GM18861 (cell line): ENCODE measurements around the gene COQ7.

Source experiments
- ATAC-seq: cut with Tn5 transposase; IDR thresholded peaks from one replicate; pipeline ENCODE4 v1.9.1; 2021; ENCODE audit not compliant: unreplicated experiment

The COQ7 gene

DNA sequence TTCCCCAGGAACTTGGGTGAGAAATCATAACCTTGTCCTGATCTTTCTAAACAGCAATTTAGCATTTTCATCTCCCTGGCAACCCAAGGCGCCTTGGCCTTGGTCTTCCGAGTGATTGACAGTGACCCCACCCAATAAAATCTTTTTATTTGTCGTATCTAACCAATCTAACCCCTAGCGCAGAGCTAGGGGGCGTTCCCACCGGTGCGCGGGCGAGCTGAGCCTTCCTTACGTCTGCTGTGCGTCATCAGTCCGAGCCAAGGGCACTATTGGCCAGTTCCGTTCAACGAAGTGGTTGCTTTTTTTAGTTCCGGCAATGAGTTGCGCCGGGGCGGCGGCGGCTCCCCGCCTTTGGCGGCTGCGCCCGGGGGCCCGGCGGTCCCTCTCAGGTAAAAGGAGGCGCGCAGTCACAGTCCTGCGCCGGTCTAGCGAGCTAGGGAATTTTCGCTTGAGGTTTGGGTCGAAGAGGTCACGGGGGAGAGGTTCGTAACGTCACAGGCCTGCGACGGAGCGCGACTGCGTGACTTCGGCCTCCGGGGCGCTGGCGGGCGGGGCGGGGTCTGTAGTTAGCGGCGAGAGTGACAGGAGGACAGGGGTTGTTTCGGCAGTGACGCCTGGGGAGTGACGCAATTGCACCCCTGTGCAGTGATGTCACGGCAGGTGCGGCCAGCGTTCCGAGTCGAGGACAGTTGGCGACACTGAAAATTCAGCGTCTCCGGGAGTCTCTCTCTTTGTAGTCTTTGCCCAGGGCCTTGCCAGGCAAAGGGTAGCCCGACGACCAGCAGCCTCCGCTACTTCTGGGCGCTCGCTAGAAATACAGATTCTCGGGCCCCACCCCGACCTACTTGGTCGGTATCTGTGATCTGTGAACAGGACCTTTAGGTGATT lies at the start of gene COQ7:
COQ7 (plus strand) TSS at position 266 of the 888 bp plus-strand sequence; CDS start at position 317, 51 bp downstream.
- ATAC-seq = peak; percentile 88

DNA sequence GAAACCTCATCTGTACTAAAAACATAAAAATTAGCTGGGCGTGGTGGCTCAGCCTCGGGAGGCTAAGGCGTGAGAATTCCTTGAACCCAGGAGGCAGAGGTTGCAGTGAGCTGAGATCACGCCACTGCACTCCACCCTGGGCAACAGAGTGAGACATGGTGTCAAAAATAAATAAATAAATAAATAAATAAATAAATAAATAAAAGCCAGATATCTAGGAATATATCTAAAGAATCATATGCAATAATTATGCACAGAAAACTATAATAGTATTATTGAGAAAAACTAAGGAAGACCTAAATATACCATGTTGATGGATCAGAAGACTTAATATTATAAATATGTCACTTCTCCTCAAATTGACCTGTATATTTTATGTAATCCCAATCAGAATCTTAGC lies 46.7 kb upstream of the COQ7 start:
- no peak for ATAC-seq

DNA sequence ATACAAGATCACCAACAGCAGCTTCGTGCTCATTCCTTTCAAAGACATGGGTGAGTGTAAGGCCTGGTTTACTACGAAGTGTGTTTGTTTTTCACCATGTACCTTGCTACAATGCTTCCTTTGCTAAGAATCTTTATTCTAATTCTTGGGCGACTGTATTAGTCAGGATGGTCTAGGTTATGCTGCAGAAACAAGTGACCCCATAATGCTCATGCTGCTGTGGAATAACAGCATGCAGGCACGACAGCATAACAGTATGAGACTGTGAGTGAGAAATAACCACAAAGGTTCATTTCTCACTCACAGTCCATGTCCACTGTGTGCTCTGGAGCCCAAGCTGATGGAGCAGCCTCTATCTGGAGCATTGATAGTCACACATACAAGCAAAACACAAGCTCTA lies 45.7 kb upstream of the COQ7 start:
- no peak for ATAC-seq

DNA sequence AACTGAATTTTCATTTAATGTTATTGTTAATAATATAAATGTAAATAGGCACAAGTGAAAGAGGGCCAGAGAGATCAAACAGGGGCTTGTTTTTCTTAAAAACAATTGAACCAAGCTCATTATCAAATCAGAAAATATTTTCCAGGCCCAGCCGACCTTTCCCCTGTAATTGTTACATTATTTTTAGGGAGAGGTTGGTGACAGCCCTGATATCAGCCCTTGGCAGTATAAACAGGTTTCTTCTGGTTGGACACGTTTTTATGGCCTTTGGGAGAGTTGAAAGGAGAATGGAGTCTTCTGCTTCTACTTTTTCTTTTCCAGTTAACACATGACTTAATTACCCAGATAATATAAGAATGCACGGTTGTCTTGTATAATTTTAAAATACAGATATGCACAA lies 40.0 kb upstream of the COQ7 start:
- ATAC-seq = no peak

DNA sequence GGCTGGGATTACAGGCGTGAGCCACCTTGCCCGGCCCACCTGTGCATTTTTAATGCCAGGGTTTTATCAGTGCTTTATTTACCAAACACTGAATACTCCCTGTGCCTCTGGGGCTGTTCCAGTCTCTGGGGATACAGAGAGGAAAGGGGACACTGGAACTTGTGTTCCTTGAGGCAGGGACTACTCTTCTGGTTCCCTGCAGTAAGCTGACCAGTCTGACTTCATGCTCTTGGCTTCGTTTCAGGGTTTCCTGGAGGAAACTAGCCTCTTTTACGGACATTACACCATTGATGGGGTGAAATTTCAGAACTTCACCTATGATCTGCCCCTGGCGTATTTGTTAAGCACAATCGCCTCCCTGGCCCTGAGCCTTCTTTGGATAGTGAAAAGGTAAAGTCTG lies 37.4 kb upstream of the COQ7 start:
- no peak for ATAC-seq

DNA sequence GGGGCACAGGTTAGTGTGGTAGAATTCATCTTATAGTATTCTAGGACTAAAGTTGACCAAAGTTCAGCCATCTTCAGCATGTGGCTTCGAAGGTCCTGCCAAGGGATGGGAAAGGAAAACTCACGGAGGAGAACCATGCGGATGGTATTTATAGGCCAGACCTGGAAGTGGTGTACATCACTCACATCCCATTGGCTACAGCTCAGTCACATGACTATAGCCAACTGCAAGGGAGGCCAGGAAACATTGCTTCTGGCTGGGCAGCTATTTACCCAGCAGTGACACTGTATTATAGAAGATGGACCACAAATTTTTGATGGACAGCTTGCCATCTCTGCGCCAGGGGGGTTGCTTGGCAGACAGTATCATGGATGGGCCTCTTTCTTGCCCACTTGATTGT lies 35.7 kb upstream of the COQ7 start:
- ATAC-seq = no peak

DNA sequence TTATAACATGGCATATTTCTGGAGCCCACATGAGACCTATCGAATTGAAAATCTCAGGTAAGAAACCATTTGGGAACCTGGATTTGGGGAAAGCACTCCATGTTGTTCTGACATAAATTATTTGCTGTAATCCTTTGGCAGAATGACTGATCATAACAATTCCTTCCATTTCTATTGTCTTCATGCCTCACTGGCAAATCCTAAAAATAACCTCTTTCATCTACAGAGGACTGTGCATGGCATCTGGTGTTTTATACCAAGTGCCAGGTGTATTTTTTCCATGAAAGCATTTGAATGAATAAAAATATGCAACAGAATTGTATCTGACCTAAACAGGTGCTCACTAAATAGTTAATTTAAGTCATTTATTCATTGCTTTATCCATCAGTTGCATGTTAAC lies 33.7 kb upstream of the COQ7 start:
- ATAC-seq = no peak

DNA sequence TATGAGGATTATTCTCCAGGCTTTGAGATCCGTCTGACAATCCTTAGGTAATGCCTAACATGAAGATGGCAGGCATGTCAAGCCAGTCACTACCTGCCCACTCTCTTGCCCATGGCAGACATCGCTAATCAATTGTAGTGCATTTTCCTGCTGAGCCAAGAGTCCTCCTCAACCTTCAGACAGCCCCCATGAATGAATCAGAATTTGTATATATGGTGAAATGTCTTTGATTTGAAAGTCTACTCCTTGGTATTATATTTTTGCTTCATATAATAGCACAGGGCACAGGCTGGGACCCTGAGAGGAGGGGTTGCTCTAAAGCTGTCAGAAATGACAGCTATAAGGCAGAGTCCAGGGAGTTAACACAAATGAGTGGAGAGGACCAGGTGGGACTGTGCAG lies 27.0 kb upstream of the COQ7 start:
- ATAC-seq = no peak

DNA sequence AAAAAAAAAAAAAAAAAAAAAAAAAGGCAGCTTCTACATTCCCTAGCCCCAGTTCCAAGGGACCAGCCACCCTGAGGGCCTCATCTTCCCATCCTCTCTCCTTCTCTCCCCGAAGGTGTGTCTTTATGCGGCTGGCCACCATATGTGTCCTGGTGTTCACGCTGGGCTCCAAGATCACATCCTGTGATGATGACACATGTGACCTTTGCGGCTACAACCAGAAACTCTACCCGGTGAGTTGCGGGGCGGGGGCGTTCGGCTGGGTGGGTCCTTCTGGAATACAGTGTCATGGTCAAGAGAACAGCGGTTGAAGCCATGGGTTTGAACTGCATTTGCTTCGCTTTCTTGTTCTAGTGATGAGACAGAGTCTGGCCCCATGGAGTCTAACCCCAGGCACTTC lies 22.6 kb upstream of the COQ7 start:
- ATAC-seq = no peak

DNA sequence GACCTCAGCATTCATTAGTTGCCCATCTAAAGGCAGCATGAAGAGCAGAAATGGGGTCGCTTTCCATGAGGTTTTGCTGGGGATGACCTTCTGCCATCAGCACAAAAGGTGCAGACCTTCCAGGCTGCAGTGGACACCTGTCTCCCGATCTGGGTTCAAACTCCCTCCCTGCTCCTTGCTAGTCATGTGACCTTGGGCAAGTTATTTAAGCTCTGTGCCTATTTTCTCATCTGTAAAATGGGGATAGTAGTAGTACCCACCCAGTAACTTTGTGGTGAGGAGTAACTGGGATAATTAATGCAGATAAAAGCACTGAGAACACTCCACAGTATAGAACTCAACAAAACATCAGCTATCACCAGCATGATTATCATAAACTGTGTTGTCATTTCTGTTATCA lies 21.4 kb upstream of the COQ7 start:
- ATAC-seq = no peak

DNA sequence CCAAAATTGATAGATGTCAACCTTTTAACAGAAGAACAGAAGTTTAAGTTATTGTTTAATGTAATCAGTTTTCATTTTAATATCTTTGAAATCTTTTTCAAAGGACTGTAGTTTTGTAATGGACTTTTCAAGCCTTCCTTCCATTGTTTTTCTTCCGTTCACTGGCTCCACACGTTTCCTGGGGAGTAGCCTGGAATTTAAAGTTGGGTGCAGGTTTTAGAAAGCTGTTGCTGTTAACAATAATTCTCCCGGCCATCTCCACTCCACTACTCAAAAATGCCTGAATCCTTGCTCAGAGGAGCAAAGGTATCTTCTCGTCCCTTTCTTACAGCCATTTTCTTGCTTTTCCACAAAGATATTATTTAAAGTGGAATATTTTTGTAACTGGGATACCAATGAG lies 4.7 kb upstream of the COQ7 start:
- ATAC-seq = no peak

DNA sequence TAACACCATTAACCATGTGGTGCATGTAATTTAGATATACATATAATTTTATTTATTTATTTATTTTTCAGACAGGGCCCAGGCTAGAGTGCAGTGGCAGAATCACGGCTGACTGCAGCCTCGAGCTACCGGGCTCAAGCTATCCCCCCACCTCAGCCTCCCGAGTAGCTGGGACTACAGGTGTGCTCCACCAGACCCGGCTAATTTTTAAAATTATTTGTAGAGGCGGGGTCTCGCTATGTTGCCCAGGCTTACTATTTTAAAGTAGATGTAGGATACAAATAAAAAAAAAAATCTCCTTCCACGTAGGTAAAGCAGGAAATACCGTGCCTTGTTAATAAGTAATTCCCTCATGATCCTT lies 446 bp upstream of the COQ7 start:
- ATAC-seq = no peak

DNA sequence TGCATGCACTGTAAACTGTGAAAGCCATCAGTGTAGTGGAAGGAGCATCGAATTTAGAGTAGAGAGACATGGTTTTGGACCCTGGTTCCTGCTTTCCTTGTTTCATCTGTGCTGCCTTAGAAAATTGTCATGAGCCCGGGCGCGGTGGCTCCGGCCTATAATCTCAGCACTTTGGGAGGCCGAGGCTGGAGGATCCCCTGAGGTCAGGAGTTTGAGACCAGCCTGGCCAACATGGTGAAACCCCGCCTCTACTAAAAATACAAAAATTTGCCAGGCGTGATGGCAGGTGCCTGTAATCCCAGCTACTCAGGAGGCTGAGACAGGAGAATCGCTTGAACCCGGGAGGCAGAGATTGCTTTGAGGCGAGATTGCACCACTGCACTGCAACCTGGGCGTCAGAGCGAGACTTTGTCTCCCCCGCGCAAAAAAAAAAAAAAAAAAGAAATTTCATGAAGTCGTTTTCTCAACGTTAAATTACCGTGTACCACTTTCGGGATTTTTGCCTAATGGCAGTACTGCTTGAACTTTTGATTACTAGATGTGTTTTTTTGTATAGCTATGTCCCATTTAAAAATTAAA lies 912 bp downstream of the COQ7 start:
- ATAC-seq = no peak

DNA sequence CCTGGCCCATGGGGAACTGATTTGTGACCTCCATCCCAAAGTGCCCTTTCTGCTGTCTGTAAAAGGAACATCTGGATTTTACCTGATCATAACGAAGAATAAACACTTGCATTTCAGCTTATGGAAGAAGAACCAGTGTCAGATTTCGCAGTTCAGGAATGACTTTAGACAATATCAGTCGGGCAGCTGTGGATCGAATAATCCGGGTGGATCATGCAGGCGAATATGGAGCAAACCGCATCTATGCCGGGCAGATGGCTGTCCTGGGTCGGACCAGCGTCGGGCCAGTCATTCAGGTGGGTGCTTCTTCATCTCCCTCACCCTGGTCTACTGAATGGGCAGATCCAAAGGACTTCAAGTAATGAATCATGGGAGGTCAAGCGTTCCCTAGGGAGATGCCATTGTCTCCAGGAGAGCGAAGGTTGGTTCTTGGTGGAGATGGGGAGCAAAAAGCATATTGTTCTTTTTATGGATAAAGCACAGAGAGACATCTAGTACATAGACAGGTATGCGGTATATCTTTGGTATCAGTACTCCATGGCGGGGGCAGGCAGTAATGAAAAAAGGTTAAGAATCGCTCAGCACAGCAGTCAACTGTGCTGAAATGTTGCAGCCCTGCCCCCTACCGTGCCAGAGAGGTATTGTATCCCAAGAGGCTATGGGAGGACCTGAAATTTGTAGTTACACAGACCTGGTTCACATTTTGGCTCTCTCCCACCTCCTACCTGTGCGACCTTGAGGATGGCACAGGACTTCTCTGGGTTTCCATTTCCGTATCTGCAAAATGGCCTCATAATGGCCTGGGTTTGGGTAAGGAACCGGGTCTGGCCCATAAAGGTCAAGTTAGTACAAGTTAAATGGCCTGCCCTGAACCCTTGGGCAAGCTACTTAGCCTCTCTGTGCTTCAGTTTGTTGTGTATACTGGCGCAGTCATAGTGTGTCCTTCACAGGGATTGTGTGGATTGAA lies 4.7 kb downstream of the COQ7 start:
- no peak for ATAC-seq

DNA sequence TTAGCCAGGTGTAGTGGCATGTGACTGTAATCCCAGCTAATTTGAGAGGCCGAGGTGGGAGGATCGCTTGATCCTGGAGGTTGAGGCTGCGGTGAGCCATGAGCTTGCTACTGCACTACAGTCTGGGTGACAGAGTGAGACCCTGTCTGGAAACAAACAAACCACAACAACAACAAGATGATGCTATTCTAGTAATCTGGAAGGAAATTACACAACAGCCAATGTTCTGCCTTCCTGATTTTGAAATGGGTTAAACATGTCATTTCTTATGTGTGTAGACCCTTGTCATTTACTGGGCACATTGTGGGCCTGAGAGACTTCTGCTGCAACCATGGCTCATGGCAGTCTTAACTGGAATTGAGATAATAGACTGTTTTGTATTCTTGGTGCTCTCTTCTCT lies 5.9 kb downstream of the COQ7 start:
- no peak for ATAC-seq

DNA sequence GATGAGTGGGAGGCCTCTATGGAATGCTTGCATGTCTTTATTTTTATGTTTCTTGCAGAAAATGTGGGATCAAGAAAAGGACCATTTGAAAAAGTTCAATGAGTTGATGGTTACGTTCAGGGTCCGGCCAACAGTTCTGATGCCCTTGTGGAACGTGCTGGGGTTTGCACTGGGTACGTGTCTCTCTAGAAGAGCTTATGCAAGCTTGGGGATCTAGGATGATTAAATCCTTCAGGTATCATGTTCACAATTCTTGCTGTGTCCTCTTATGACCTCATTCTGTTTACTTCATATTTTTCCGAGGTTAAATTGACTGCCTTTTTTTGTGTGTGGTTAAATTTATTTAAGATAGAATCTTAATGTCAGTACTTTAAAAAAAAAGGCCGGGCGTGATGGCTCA lies 6.4 kb downstream of the COQ7 start:
- no peak for ATAC-seq

DNA sequence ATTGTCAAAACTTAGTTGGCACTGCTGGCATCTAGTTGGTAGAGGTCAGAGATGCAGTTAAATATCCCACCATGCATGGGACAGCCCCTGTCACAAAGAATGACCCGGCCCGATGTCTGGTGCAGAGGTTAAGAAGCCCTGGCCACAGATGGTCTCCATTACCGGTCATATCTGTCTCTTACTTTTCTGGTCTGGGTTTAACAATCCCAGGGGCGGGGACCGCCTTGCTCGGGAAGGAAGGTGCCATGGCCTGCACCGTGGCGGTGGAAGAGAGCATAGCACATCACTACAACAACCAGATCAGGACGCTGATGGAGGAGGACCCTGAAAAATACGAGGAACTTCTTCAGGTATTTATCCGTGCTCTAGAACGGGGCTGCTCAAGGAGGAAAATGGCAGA lies 8.1 kb downstream of the COQ7 start:
- ATAC-seq = no peak

DNA sequence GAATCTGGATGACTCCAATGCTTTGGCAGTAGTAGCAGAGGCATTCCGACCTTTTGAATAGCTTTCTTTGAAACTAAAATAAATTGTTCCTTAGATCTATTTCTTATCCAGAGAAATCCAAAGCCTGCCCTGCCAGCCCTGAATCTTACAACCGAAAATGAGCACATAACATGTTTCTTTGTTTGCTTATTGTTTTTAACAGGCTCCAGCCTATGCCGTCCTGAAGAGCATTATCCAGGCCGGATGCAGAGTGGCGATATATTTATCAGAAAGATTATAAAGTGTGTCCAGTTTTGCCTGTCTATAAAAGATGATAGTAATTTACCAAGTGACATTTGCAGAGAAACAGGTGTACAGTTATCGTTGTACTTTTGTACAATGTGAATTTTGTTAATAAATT lies 10.5 kb downstream of the COQ7 start:
- ATAC-seq = no peak

DNA sequence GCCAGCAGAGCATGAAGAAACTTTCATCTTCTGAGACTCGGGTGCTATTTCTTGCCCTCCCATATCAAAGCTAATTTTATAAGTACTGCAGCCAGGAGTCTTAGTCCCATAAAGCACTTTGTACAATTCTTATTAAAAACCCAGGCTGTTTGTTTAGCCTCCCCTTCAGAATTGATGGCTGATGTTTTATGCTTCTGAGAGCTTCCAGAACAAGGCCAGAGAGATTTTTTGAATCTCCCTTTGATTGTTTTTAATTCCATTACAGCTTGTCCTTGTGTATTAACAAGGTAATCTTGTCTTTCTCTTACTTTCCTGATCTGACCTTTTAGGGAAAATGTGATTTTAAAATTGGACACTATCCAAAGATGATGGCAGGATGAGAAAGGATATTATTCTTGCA lies 16.3 kb downstream of the COQ7 start:
- ATAC-seq = no peak

DNA sequence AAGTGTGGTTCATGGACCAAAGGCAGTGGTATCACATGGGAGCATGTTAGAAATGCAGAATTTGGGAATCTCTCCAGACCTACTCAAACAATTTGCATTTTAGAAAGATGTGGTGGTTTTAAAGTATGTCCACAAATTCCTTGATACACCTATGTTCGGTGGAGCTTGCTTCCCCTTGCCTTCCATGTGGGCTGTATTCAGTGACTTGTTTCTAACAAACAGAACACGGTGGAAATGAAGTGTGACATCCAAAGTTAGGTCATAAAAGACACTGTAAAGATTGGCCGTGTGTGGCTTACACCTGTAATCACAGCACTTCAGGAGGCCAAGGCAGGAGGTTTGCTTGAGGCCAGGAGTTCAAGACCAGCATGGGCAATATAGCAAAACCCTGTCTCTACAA lies 16.7 kb downstream of the COQ7 start:
- no peak for ATAC-seq

DNA sequence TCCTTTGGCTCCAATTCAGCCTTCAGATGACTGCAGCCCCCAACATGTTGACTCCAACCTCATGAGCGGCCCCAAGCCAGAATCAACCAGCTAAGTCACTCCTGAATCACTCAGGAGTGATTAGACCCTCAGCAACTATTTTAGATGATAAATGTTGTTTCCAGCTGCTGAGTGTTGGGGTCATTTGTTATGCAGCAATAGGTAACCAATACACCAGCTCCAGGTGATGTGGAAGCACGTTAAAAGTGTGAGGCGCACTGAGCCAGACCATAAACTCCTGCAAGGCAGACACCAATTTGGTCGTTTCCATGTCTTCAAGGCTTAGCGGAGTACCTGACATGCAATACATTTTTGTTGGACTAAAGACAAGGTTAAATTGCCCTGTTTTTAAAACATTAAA lies 17.5 kb downstream of the COQ7 start:
- ATAC-seq = no peak
